ENCODE data around the gene FLVCR2. TPM values are rescaled to one million over a fixed set of nuclear protein-coding genes. Genes with fewer than 3 reads are reported as not detected.

FLVCR2 gene
- total and polyA plus RNA-seq, 2 of the 13 experiments (the other 11 are each of a cell fraction or from before 2014, with no cell fraction given), result 9.9 to 10.5 TPM

- TF ChIP-seq, protein P1, sequence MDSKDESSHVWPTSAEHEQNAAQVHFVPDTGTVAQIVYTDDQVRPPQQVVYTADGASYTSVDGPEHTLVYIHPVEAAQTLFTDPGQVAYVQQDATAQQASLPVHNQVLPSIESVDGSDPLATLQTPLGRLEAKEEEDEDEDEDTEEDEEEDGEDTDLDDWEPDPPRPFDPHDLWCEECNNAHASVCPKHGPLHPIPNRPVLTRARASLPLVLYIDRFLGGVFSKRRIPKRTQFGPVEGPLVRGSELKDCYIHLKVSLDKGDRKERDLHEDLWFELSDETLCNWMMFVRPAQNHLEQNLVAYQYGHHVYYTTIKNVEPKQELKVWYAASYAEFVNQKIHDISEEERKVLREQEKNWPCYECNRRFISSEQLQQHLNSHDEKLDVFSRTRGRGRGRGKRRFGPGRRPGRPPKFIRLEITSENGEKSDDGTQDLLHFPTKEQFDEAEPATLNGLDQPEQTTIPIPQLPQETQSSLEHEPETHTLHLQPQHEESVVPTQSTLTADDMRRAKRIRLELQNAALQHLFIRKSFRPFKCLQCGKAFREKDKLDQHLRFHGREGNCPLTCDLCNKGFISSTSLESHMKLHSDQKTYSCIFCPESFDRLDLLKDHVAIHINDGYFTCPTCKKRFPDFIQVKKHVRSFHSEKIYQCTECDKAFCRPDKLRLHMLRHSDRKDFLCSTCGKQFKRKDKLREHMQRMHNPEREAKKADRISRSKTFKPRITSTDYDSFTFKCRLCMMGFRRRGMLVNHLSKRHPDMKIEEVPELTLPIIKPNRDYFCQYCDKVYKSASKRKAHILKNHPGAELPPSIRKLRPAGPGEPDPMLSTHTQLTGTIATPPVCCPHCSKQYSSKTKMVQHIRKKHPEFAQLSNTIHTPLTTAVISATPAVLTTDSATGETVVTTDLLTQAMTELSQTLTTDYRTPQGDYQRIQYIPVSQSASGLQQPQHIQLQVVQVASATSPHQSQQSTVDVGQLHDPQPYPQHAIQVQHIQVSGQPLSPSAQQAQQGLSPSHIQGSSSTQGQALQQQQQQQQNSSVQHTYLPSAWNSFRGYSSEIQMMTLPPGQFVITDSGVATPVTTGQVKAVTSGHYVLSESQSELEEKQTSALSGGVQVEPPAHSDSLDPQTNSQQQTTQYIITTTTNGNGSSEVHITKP (CRISPR knock-in tag; IDR thresholded peaks at IDR 0.05; ENCODE audit: low read depth), result no peak
- TF ChIP-seq NBN (conservative IDR thresholded peaks at IDR 0.05), result no peak
- no peak for TF ChIP-seq MXD4 (CRISPR knock-in tag; IDR thresholded peaks at IDR 0.05)
- no peak for TF ChIP-seq FUBP1 (CRISPR knock-in tag; IDR thresholded peaks at IDR 0.05; ENCODE audit: borderline replicate concordance)
- TF ChIP-seq KDM6A (CRISPR knock-in tag; IDR thresholded peaks at IDR 0.05; ENCODE audit: low read depth), result no peak
- no peak for TF ChIP-seq SRSF4 (IDR thresholded peaks at IDR 0.05; ENCODE audit: low read depth, low read length, poor library complexity, severe bottlenecking)
- TF ChIP-seq ZNF468 (CRISPR knock-in tag; IDR thresholded peaks at IDR 0.05), result no peak
- TF ChIP-seq ZNF205 (CRISPR knock-in tag; IDR thresholded peaks at IDR 0.05), result no peak
These were observed 11.5 kb downstream of the FLVCR2 start (continued) for GRCh38 chr14:75589931-75590330.

All from HepG2 (cell line).